B cell (primary cell): Measurements from ENCODE around the gene FST. TPM values are rescaled to one million over a fixed set of nuclear protein-coding genes. Genes with fewer than 3 reads are reported as not detected.

Source experiments
- ATAC-seq: fragments of 200-7000 bp; cut with Tn5 transposase; one replicate; pipeline ENCODE4 v1.10.0; 2021; ENCODE audit warnings: low read depth, mild to moderate bottlenecking, moderate number of reproducible peaks, moderate library complexity
- CTCF ChIA-PET: fragments of 350-600 bp; sonication (Branson Sonifier 250); formaldehyde crosslinking; loops from one replicate; lab custom pipeline; 2021; ENCODE audit warnings: antibody characterized with exemption, inconsistent platforms; lab: Charles Lee
- POLR2A ChIA-PET: fragments of 350-600 bp; sonication (Branson Sonifier 250); formaldehyde crosslinking; loops from one replicate; lab custom pipeline; 2021; ENCODE audit warnings: antibody characterized with exemption; lab: Charles Lee
- DNase-seq: peaks from one replicate; pipeline ENCODE4 v3.0.0; 2013
- H2AFZ ChIP-seq: 2 replicates; pipeline ENCODE4 v1.6.1; 2012; ENCODE audit warnings: mild to moderate bottlenecking, low read depth, low read length; ENCODE audit not compliant: insufficient read depth, poor library complexity, severe bottlenecking
- H3K27ac ChIP-seq, 2 donors: 1 replicate in 1 of 2; 2 replicates in 1 of 2; pipeline ENCODE4 v1.5.1; 2012 to 2013; ENCODE audit warnings: low read length in 2 of 2, mild to moderate bottlenecking in 2 of 2, moderate library complexity in 1 of 2
- H3K27me3 ChIP-seq, 4 experiments: fragments of 200-600 bp in 1 of 4; sonication (generic) in 1 of 4; replicated peaks in 1 of 4; 1 replicate in 2 of 4; 2 replicates in 2 of 4; pipeline versions ENCODE4 v1.6.1 to v1.7.0; 2013 to 2016; ENCODE audit warnings: low read length in 3 of 4, mild to moderate bottlenecking in 2 of 4, mixed read lengths in 1 of 4, moderate library complexity in 1 of 4; ENCODE audit not compliant: insufficient read depth in 4 of 4, control insufficient read depth in 3 of 4; ENCODE audit errors: control extremely low read depth in 1 of 4
- H3K36me3 ChIP-seq, 2 experiments: replicated peaks in 1 of 2; 1 replicate in 1 of 2; 2 replicates in 1 of 2; pipeline versions ENCODE4 v1.6.1 to v1.7.1; 2013; ENCODE audit warnings: low read length in 1 of 2; ENCODE audit not compliant: insufficient read depth in 2 of 2, control insufficient read depth in 1 of 2; ENCODE audit errors: control extremely low read depth in 1 of 2, extremely low read depth in 1 of 2
- H3K4me1 ChIP-seq, 2 donors: fragments of 200-600 bp in 1 of 2; sonication (generic) in 1 of 2; 1 replicate in 1 of 2; 2 replicates in 1 of 2; pipeline versions ENCODE4 v1.5.1 to v1.6.1; 2013 to 2017; ENCODE audit warnings: low read length in 2 of 2; ENCODE audit not compliant: control insufficient read depth in 2 of 2, insufficient read depth in 2 of 2
- H3K4me2 ChIP-seq: replicated peaks from 2 replicates; pipeline ENCODE3; 2012; ENCODE audit warnings: mild to moderate bottlenecking, low read depth, low read length; ENCODE audit not compliant: poor library complexity, severe bottlenecking
- H3K4me3 ChIP-seq, 5 experiments: fragments of 200-600 bp in 1 of 5; sonication (generic) in 1 of 5; 1 replicate in 3 of 5; 2 replicates in 2 of 5; pipeline versions ENCODE4 v1.5.1 to v1.7.0; 2011 to 2016; ENCODE audit warnings: low read length in 4 of 5, mild to moderate bottlenecking in 4 of 5, low read depth in 2 of 5, control low read depth in 1 of 5, moderate library complexity in 1 of 5; ENCODE audit not compliant: insufficient read depth in 1 of 5; ENCODE audit errors: control extremely low read depth in 1 of 5, extremely low read depth in 1 of 5
- H3K79me2 ChIP-seq: fragments of 200-600 bp; sonication (generic); one replicate; pipeline ENCODE4 v1.6.0; 2016; ENCODE audit warnings: low read length; ENCODE audit not compliant: control insufficient read depth, insufficient read depth
- H3K9ac ChIP-seq: fragments of 200-600 bp; sonication (generic); 2 replicates; pipeline ENCODE4 v1.6.1; 2017; ENCODE audit warnings: mild to moderate bottlenecking, low read length, moderate library complexity
- H3K9me3 ChIP-seq, 3 donors: one replicate each; pipeline versions ENCODE4 v1.6.1 to v1.7.1; 2013; ENCODE audit warnings: low read length in 2 of 3; ENCODE audit not compliant: control insufficient read depth in 2 of 3, insufficient read depth in 1 of 3; ENCODE audit errors: control extremely low read depth in 1 of 3
- H4K20me1 ChIP-seq: 2 replicates; pipeline ENCODE4 v1.6.0; 2012; ENCODE audit warnings: mild to moderate bottlenecking, low read length; ENCODE audit not compliant: insufficient read depth, control insufficient read depth, poor library complexity, severe bottlenecking
- H3K27ac Mint-ChIP-seq: one replicate; pipeline ENCODE4 v1.8.0; 2021; ENCODE audit warnings: mixed read lengths
- H3K27me3 Mint-ChIP-seq: one replicate; pipeline ENCODE4 v1.8.0; 2021; ENCODE audit warnings: mixed read lengths
- H3K4me1 Mint-ChIP-seq: one replicate; pipeline ENCODE4 v1.8.0; 2021; ENCODE audit warnings: mixed read lengths
- H3K4me3 Mint-ChIP-seq: one replicate; pipeline ENCODE4 v1.8.0; 2021; ENCODE audit warnings: mixed read lengths
- H3K9me3 Mint-ChIP-seq: one replicate; pipeline ENCODE4 v1.8.0; 2022; ENCODE audit warnings: mixed read lengths; ENCODE audit not compliant: insufficient read depth
- EZH2 ChIP-seq: IDR thresholded peaks from 2 replicates; pipeline ENCODE4 v1.6.1; 2012; ENCODE audit warnings: borderline replicate concordance, low read depth, mild to moderate bottlenecking, moderate library complexity, low read length; ENCODE audit not compliant: insufficient read depth, poor library complexity, severe bottlenecking
- WGBS: methylation state at CpG from one replicate; pipeline ENCODE4 v1.1.5; 2013; ENCODE audit warnings: missing lambda C conversion rate; ENCODE audit not compliant: insufficient coverage; 5-methylcytosine and 5-hydroxymethylcytosine counted together
- intact Hi-C: fragments of 100-400 bp; cut with micrococcal nuclease; formaldehyde crosslinking; loops from one replicate; pipeline ENCODE4 v1.10.0; 2022
- polyA plus RNA-seq: library from polyadenylated mRNA; depleted of rRNA; stranded (reverse); fragments of >200 nt; gene quantifications from 2 replicates; pipeline ENCODE4 v1.2.3, GENCODE V29; 2012
- total RNA-seq, 2 donors: library from RNA; stranded (reverse); fragments of 120-200 nt in 1 of 2; gene quantifications; 1 replicate in 1 of 2; 2 replicates in 1 of 2; pipeline versions ENCODE4 v1.2.3 to v1.2.4, GENCODE V29; 2013 to 2022
- TF ChIP-seq, protein P1 (sequence below): fragments of 200-600 bp; IDR thresholded peaks from one replicate; pipeline ENCODE4 v1.8.0; 2022; ENCODE audit warnings: antibody characterized with exemption, mild to moderate bottlenecking

Gene FST
- total and polyA plus RNA-seq, 2 donors (not counting 1 experiment from before 2014, with no cell fraction given) = not detected

GRCh38 chr5:53475320-53475719, 5.1 kb upstream of the FST start:
- peaks cover 0 to 25% (median 18%) of the 10 kb centered on the region in 4 experiments for H3K27me3 ChIP-seq
- POLR2A ChIA-PET = no interaction called here

GRCh38 chr5:53476019-53476418, 4.4 kb upstream of the FST start:
- Histone ChIP-seq H3K27me3 (peaks cover 0 to 29% (median 22%) of the 10 kb centered on the region in 4 experiments), H3K4me3 (no peak overlapping the region), H3K4me2 (no peak overlapping the region), H3K9ac (no peak overlapping the region), H3K27ac (no peak overlapping the region), H3K4me1 (peaks cover 17 to 18% of the 10 kb centered on the region in 2 donors), H4K20me1 (no peaks in the 10 kb centered on the region), H3K9me3 (no peaks in the 10 kb centered on the region), H3K36me3 (no peaks in the 10 kb centered on the region), H2AFZ (no peak overlapping the region), H3K79me2 (no peaks in the 10 kb centered on the region)
- CTCF ChIA-PET = interaction anchor here (0.6 to 1.8 kb wide), 2 partner anchors 9 to 752 kb away, joined by 3 to 5 read pairs; no protein-coding TSS in a partner anchor
- Mint-ChIP-seq H3K27ac (no peak overlapping the region), H3K9me3 (no peaks in the 10 kb centered on the region), H3K4me3 (no peak overlapping the region), H3K4me1 (peaks cover 19% of the 10 kb centered on the region), H3K27me3 (peaks cover 72% of the 10 kb centered on the region)
- POLR2A ChIA-PET = no interaction called here
- ATAC-seq (no peak), DNase-seq (no peak)
- no CpG with 5 or more reads among the region's 3 CpGs for WGBS
- intact Hi-C loops = loop anchor here (5.0 kb wide), 1 partner anchor 941 kb away; no protein-coding TSS in a partner anchor
- TF ChIP-seq, protein P1, sequence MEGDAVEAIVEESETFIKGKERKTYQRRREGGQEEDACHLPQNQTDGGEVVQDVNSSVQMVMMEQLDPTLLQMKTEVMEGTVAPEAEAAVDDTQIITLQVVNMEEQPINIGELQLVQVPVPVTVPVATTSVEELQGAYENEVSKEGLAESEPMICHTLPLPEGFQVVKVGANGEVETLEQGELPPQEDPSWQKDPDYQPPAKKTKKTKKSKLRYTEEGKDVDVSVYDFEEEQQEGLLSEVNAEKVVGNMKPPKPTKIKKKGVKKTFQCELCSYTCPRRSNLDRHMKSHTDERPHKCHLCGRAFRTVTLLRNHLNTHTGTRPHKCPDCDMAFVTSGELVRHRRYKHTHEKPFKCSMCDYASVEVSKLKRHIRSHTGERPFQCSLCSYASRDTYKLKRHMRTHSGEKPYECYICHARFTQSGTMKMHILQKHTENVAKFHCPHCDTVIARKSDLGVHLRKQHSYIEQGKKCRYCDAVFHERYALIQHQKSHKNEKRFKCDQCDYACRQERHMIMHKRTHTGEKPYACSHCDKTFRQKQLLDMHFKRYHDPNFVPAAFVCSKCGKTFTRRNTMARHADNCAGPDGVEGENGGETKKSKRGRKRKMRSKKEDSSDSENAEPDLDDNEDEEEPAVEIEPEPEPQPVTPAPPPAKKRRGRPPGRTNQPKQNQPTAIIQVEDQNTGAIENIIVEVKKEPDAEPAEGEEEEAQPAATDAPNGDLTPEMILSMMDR = no peak
- no peak for TF ChIP-seq EZH2

More at GRCh38 chr5:53475320-53475719, 5.1 kb upstream of the FST start:
- Mint-ChIP-seq H3K27me3 (peaks cover 68% of the 10 kb centered on the region), H3K4me1 (peaks cover 15% of the 10 kb centered on the region), H3K9me3 (no peaks in the 10 kb centered on the region), H3K27ac (no peak overlapping the region), H3K4me3 (no peak overlapping the region)
- Histone ChIP-seq H2AFZ (no peak overlapping the region), H3K9me3 (no peaks in the 10 kb centered on the region), H3K79me2 (no peaks in the 10 kb centered on the region), H3K4me1 (peaks cover 12 to 14% of the 10 kb centered on the region in 2 donors), H3K36me3 (no peaks in the 10 kb centered on the region), H4K20me1 (no peaks in the 10 kb centered on the region), H3K27ac (no peak overlapping the region), H3K9ac (no peak overlapping the region), H3K4me2 (no peak overlapping the region), H3K4me3 (no peak overlapping the region)
- DNase-seq (no peak), ATAC-seq (no peak)
- CTCF ChIA-PET = interaction anchor here (1.8 kb wide), 1 partner anchor 753 kb away, joined by 5 read pairs; no protein-coding TSS in a partner anchor
- TF ChIP-seq, protein P1 = no peak
- no peak for TF ChIP-seq EZH2
- WGBS = no CpG with 5 or more reads among the region's 2 CpGs
- intact Hi-C loops = loop anchor here (5.0 kb wide), 1 partner anchor 942 kb away; no protein-coding TSS in a partner anchor
